ENCODE results near the gene AQP5. TPM values are rescaled to one million over a fixed set of nuclear protein-coding genes. Genes with fewer than 3 reads are reported as not detected.

Gene AQP5
- total and polyA plus RNA-seq, 2 donors from 2014 or later, result 0.91 to 0.99 TPM

DNA sequence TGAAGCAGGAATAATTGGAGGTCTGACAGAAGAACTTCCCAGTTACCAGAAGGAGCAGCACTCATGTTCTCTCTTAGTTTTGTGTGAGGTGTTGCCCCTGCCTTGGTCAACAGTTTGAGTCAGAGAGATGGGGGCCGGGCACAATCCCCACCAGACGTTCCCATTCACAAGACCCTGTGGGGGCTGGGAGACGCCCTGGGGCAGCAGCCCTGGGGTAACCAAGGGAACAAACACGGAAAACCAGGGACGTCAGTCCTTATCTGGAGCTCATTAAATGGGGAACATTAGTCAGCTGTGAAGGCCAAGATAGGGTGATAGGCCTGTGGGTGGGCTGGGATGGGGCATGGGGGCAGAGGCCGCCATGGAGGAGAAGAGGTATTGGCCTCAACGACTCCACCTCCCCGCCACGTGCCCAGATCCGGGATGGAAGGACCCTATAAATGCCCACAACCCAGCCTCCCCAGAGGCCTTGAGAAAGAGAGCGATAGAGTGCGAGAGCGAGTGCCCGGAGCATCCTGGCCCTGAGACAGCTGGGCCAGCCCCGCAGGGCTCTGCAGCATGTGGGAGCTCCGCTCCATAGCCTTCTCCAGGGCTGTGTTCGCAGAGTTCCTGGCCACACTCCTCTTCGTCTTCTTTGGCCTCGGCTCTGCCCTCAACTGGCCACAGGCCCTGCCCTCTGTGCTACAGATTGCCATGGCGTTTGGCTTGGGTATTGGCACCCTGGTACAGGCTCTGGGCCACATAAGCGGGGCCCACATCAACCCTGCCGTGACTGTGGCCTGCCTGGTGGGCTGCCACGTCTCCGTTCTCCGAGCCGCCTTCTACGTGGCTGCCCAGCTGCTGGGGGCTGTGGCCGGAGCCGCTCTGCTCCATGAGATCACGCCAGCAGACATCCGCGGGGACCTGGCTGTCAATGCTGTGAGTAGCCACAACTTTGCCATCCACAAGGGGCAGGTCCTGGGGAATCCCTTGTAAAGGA lies 11.1 kb upstream of the AQP5 start, which contains the start of gene AQP2:
TSS of gene AQP2 (plus strand) at position 465 of the 979 bp plus-strand sequence. CDS start at position 559, 94 bp downstream.
- peaks cover 3% of the 10 kb centered on the region for H3K27me3 ChIP-seq (ENCODE audit: control insufficient read depth, insufficient read depth, low read length)
- TF ChIP-seq, protein P1, sequence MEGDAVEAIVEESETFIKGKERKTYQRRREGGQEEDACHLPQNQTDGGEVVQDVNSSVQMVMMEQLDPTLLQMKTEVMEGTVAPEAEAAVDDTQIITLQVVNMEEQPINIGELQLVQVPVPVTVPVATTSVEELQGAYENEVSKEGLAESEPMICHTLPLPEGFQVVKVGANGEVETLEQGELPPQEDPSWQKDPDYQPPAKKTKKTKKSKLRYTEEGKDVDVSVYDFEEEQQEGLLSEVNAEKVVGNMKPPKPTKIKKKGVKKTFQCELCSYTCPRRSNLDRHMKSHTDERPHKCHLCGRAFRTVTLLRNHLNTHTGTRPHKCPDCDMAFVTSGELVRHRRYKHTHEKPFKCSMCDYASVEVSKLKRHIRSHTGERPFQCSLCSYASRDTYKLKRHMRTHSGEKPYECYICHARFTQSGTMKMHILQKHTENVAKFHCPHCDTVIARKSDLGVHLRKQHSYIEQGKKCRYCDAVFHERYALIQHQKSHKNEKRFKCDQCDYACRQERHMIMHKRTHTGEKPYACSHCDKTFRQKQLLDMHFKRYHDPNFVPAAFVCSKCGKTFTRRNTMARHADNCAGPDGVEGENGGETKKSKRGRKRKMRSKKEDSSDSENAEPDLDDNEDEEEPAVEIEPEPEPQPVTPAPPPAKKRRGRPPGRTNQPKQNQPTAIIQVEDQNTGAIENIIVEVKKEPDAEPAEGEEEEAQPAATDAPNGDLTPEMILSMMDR (IDR thresholded peaks at IDR 0.05; ENCODE audit: borderline replicate concordance, extremely low read depth, insufficient read depth), result no peak
- H3K4me1 ChIP-seq (ENCODE audit: control insufficient read depth in 2 of 3, insufficient read depth in 2 of 3, low read depth in 1 of 3, low read length in 3 of 3), result peaks cover 0 to 3% (median 0%) of the 10 kb centered on the region in 3 donors
- peak within 1 kb of the TSS in 1 of 3 donors; percentile 51 for H3K9ac ChIP-seq (ENCODE audit: low read length in 3 of 3)
- H3K27ac ChIP-seq (ENCODE audit: low read depth in 2 of 2, low read length in 2 of 2), result peak within 1 kb of the TSS in 1 of 2 donors; percentile 22
- peak within 1 kb of the TSS in 2 of 3 donors; percentile 43 to 59 for H3K4me3 ChIP-seq (ENCODE audit: low read length in 3 of 3)
- DNase-seq (peak in 3 of 5 donors; percentile 56 to 79 (median 69)), FAIRE-seq (no peak)
- no peaks in the 10 kb centered on the region for H3K9me3 ChIP-seq (ENCODE audit: control insufficient read depth in 2 of 3, insufficient read depth in 1 of 3, low read length in 3 of 3)
- H3K36me3 ChIP-seq (ENCODE audit: control insufficient read depth in 2 of 3, insufficient read depth in 3 of 3, low read length in 3 of 3), result no peaks in the 10 kb centered on the region
- intact Hi-C loops (cut with DNase I), result no loop called here

DNA sequence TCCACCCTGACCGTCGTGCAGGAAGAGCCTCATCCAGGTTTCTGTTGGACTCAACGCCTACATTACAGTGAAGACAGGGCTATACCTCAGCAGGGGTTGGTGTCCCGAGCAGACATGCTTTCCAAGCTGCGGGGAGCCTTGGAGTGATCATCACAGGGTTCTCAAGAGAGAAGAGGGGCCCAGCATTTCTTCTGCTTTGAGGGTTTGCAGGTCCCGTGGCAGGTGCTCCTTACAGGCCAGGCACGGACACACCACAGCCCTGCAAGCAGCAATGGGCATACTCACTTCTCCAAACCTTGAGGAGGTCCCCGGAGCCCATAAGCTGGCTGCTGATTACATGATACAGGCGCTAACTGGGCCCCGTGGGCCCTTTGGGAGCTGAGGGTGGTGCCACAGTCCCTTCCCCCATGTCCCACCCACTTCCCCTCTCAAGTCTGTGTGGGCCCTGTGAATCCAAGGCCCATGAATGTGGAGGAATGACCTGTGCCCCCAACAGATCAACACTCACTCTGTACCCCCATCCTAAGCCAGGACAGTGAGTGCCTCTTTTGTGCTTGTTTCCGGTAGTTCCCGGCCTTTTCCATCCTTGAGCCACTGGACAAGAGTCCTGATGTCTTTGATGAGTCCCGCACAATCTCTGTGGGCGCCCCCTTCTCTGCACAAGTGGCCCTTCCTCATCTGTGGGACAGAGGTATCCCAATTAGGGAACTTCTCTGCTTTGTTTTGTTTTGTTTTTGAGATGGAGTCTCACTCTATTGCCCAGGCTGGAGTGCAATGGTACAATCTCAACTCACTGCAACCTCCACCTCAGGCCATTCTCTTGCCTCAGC lies 10.0 kb upstream of the AQP5 start:
- Histone ChIP-seq H3K4me3 (ENCODE audit: low read length in 3 of 3) (peak overlapping the region; percentile 11 to 59 (median 43)), H3K9me3 (ENCODE audit: control insufficient read depth in 2 of 3, insufficient read depth in 1 of 3, low read length in 3 of 3) (no peaks in the 10 kb centered on the region), H3K36me3 (ENCODE audit: control insufficient read depth in 2 of 3, insufficient read depth in 3 of 3, low read length in 3 of 3) (no peaks in the 10 kb centered on the region), H3K9ac (ENCODE audit: low read length in 3 of 3) (peak overlapping the region in 1 of 3 donors; percentile 51), H3K4me1 (ENCODE audit: control insufficient read depth in 2 of 3, insufficient read depth in 2 of 3, low read depth in 1 of 3, low read length in 3 of 3) (no peaks in the 10 kb centered on the region), H3K27me3 (ENCODE audit: control insufficient read depth, insufficient read depth, low read length) (peaks cover 3% of the 10 kb centered on the region), H3K27ac (ENCODE audit: low read depth in 2 of 2, low read length in 2 of 2) (peak overlapping the region in 1 of 2 donors; percentile 22)
- TF ChIP-seq, protein P1 (IDR thresholded peaks at IDR 0.05; ENCODE audit: borderline replicate concordance, extremely low read depth, insufficient read depth), result no peak
- intact Hi-C loops (cut with DNase I), result no loop called here
- DNase-seq (peak in 2 of 5 donors; percentile 30 to 41), FAIRE-seq (no peak)

DNA sequence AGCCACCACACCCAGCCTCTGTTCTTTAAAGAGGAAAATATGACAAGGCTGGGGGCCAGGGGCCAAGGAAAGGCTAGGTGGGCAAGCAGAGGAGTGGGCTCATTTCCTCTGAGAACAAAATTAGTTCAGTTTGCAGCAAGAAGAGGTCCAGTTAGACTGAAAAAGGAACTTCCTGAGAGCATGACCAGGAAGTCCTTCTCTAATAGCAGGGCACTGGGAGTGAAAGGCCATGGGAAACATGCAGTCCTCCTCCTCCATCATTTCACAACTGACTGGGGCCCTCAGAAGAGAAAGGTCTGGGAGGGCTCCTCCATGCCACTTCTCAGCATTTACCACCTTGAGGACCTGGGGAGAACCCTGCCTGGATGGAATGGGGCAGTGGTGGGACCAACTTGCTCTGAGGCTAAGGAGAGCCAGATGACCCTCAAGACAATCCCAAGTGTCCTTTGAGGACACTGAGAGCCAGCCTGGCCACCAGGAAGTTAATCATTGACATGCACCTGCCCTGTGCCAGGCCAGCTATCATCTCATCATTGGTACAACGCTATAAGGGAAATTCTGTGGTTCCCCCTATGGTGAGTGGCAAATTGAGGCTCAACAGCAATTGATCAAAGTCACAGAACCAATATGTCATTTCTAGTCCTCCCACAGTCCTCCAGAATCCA lies 9.1 kb upstream of the AQP5 start:
- Histone ChIP-seq H3K9ac (ENCODE audit: low read length in 3 of 3) (peak overlapping the region in 1 of 3 donors; percentile 17), H3K4me1 (ENCODE audit: control insufficient read depth in 2 of 3, insufficient read depth in 2 of 3, low read depth in 1 of 3, low read length in 3 of 3) (no peaks in the 10 kb centered on the region), H3K4me3 (ENCODE audit: low read length in 3 of 3) (peak overlapping the region; percentile 12 to 59 (median 18)), H3K36me3 (ENCODE audit: control insufficient read depth in 2 of 3, insufficient read depth in 3 of 3, low read length in 3 of 3) (no peaks in the 10 kb centered on the region), H3K9me3 (ENCODE audit: control insufficient read depth in 2 of 3, insufficient read depth in 1 of 3, low read length in 3 of 3) (no peaks in the 10 kb centered on the region), H3K27ac (ENCODE audit: low read depth in 2 of 2, low read length in 2 of 2) (peak overlapping the region; percentile 21 to 45), H3K27me3 (ENCODE audit: control insufficient read depth, insufficient read depth, low read length) (peaks cover 3% of the 10 kb centered on the region)
- intact Hi-C loops (cut with DNase I), result no loop called here
- DNase-seq (peak in 2 of 5 donors; percentile 19 to 38), FAIRE-seq (no peak)
- TF ChIP-seq, protein P1 (IDR thresholded peaks at IDR 0.05; ENCODE audit: borderline replicate concordance, extremely low read depth, insufficient read depth), result no peak
